Bronchial epithelial cell (primary cell): Measurements from ENCODE around the gene TBCA. TPM values are rescaled to one million over a fixed set of nuclear protein-coding genes. Genes with fewer than 3 reads are reported as not detected.

Experiments used
- DNase-seq: peaks from one replicate; pipeline ENCODE4 v3.0.0-alpha.2; 2010; ENCODE audit warnings: low read depth
- FAIRE-seq: peaks from 2 replicates; lab custom pipeline; 2011; peaks lifted over from hg19 to GRCh38; lab: Jason Lieb, UNC
- H3K27me3 ChIP-seq: 2 replicates; pipeline ENCODE4 v1.5.1; 2011; ENCODE audit warnings: low read length; ENCODE audit not compliant: control insufficient read depth, insufficient read depth
- H3K36me3 ChIP-seq: 2 replicates; pipeline ENCODE4 v1.5.1; 2011; ENCODE audit warnings: low read length; ENCODE audit not compliant: control insufficient read depth, insufficient read depth
- H3K4me3 ChIP-seq: 2 replicates; pipeline ENCODE4 v1.5.1; 2011; ENCODE audit warnings: mild to moderate bottlenecking, low read depth, low read length, control low read depth
- total RNA-seq: library from RNA; depleted of rRNA; stranded (reverse); fragments of >200 nt; gene quantifications from 2 replicates; pipeline ENCODE4 v1.2.1, GENCODE V29; 2014
- TF ChIP-seq, protein P1 (sequence below): IDR thresholded peaks from 2 replicates; pipeline ENCODE4 v1.5.1; 2011; ENCODE audit warnings: mild to moderate bottlenecking, moderate library complexity, low read length, control low read depth, inconsistent platforms; ENCODE audit not compliant: insufficient read depth, severe bottlenecking

Gene TBCA
- total RNA-seq, 1 donor from 2014 or later, result 68.2 TPM

- FAIRE-seq (no peak), DNase-seq (no peak)
These were observed 77.2 kb downstream of the TBCA start for GRCh38 chr5:77698920-77699319.

DNA sequence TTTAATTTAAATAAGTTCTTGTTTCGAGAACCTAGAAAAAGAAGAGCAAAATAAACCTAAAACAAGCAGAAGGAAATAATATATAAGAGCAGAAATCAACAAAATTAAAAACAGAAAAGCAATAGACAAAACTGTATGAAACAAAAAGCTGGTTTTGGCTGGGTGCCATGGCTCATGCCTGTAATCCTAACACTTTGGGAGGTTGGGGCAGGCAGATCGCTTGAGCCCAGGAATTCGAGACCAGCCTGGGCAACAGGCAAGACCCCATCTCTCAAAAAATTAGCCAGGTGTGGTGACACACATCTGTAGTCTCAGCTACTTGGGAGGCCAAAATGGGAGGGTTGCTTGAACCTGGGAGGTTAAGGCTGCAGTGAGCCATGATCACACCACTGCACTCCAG lies 78.4 kb downstream of the TBCA start:
- no peak for DNase-seq
- no peak overlapping the region for H3K4me3 ChIP-seq
- no peaks in the 10 kb centered on the region for H3K36me3 ChIP-seq
- no peaks in the 10 kb centered on the region for H3K27me3 ChIP-seq
- TF ChIP-seq, protein P1, sequence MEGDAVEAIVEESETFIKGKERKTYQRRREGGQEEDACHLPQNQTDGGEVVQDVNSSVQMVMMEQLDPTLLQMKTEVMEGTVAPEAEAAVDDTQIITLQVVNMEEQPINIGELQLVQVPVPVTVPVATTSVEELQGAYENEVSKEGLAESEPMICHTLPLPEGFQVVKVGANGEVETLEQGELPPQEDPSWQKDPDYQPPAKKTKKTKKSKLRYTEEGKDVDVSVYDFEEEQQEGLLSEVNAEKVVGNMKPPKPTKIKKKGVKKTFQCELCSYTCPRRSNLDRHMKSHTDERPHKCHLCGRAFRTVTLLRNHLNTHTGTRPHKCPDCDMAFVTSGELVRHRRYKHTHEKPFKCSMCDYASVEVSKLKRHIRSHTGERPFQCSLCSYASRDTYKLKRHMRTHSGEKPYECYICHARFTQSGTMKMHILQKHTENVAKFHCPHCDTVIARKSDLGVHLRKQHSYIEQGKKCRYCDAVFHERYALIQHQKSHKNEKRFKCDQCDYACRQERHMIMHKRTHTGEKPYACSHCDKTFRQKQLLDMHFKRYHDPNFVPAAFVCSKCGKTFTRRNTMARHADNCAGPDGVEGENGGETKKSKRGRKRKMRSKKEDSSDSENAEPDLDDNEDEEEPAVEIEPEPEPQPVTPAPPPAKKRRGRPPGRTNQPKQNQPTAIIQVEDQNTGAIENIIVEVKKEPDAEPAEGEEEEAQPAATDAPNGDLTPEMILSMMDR, result no peak
- FAIRE-seq, result no peak

More at GRCh38 chr5:77698920-77699319, 77.2 kb downstream of the TBCA start:
- no peaks in the 10 kb centered on the region for H3K36me3 ChIP-seq
- H3K4me3 ChIP-seq, result no peak overlapping the region
- H3K27me3 ChIP-seq, result no peaks in the 10 kb centered on the region
- TF ChIP-seq, protein P1, result no peak

GRCh38 chr5:77696120-77696519 lies 80.0 kb downstream of the TBCA start:
- no peaks in the 10 kb centered on the region for H3K27me3 ChIP-seq
- TF ChIP-seq, protein P1, result no peak
- no peaks in the 10 kb centered on the region for H3K36me3 ChIP-seq
- FAIRE-seq (no peak), DNase-seq (no peak)
- H3K4me3 ChIP-seq, result no peak overlapping the region

GRCh38 chr5:77693913-77694312 lies 82.2 kb downstream of the TBCA start:
- TF ChIP-seq, protein P1, result no peak
- no peak overlapping the region for H3K4me3 ChIP-seq
- no peaks in the 10 kb centered on the region for H3K36me3 ChIP-seq
- H3K27me3 ChIP-seq, result no peaks in the 10 kb centered on the region
- DNase-seq, result no peak
- FAIRE-seq, result no peak

DNA sequence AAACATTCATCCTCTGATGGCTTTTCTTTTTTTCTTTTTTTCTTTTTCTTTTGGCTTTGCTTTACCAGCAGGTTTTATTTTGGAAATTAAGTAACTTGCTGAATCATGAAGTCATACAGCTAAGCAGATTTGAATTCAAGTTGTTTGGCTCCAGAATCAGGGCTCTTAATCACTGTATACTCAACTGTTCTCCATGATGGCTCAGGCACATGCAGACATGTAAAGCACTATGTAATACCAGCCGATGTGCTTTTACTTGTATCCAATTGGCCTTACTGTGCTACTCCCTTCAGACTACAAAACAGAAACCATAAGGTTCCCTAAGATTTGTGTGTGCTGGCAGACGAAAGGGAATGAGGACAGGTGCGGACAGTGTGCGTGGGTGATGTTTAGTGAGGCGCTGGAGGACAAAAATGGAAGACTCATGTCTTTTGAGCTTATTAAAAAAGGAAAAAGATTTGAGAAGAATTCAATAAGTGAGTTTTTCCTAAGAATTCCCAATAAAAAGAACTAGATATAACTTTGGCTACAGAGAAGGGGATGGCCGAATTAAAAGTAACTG lies 92.9 kb downstream of the TBCA start:
- peak; percentile 26 for DNase-seq
- no peak overlapping the region for H3K4me3 ChIP-seq
- no peaks in the 10 kb centered on the region for H3K36me3 ChIP-seq
- no peaks in the 10 kb centered on the region for H3K27me3 ChIP-seq
- no peak for FAIRE-seq
- TF ChIP-seq, protein P1, result no peak

DNA sequence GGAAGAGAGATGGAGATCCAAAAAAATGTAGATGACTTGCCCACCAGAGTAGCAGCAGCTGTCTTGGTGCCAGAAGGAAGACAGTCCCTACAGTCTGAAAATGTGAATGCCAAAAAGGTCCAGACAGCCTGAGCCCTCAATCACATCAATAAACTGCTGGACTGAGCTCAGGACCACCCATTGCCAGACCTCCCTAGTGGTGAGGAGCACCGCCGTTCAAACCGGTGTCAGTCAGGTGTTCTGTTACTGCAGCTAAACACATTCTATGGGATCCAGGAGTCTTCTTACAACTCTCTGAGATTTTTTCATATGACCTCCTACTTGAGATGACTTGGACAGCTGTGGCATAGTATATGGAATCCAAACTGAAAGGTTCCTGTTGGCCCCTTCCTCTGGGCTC lies 105.6 kb downstream of the TBCA start:
- TF ChIP-seq, protein P1, result no peak
- FAIRE-seq (no peak), DNase-seq (no peak)
- H3K4me3 ChIP-seq, result no peak overlapping the region
- peaks cover 3% of the 10 kb centered on the region for H3K27me3 ChIP-seq
- no peaks in the 10 kb centered on the region for H3K36me3 ChIP-seq
